HG02885 (cell line): ENCODE results near the gene SAMD11.
"Not testable (repeated sequence)": the region's sequence is repeated elsewhere in the genome, so short reads cannot be mapped to it uniquely, and the experiment has no call there.

Experiments used
- ATAC-seq: cut with Tn5 transposase; IDR thresholded peaks from one replicate; pipeline ENCODE4 v1.9.1; 2021; ENCODE audit warnings: mild to moderate bottlenecking; ENCODE audit not compliant: unreplicated experiment, poor library complexity

The SAMD11 gene

DNA sequence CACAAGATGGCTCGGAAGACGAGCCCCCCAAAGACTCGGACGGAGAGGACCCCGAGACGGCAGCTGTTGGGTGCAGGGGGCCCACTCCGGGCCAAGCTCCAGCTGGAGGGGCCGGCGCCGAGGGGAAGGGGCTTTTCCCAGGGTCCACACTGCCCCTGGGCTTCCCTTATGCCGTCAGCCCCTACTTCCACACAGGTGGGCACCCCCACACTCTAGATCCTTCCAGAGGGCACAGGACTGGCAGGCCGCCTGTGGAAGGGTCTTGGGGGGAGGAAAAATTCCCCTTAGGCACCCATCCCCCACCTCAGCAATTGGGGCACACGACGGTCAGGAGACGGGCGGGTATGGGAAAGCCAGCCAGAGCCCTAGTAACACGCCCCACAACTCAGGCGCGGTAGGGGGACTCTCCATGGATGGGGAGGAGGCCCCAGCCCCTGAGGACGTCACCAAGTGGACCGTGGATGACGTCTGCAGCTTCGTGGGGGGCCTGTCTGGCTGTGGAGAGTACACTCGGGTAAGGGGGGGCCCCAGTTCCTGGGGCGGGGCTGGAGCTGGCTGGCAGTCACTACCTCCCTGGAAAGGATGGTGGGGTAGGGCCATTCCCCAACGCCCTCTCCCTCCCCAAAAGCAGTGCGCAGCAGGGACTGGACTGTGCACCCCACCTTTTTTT, 19.3 kb downstream of the SAMD11 start:
- no peak for ATAC-seq

DNA sequence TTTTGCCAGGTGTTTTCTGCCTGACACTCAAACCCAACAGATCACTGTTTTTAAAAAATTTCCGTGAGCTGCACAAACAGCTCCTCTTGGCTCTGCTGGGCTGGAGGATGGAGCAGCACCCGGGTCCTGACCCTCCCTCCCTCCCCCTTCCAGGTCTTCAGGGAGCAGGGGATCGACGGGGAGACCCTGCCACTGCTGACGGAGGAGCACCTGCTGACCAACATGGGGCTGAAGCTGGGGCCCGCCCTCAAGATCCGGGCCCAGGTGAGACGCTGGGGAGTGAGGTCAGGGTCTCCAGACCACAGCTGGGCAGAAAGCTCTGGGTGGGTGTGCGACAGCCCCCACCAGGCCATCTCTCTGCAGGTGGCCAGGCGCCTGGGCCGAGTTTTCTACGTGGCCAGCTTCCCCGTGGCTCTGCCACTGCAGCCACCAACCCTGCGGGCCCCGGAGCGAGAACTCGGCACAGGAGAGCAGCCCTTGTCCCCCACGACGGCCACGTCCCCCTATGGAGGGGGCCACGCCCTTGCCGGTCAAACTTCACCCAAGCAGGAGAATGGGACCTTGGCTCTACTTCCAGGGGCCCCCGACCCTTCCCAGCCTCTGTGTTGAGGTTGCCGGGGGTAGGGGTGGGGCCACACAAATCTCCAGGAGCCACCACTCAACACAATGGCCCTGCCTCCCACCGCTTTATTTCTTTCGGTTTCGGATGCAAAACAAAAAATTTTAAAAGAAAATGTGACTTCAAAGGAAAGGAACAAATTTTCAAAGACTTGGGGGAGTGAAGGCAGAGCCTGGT, 20.0 kb downstream of the SAMD11 start:
- ATAC-seq: no peak

DNA sequence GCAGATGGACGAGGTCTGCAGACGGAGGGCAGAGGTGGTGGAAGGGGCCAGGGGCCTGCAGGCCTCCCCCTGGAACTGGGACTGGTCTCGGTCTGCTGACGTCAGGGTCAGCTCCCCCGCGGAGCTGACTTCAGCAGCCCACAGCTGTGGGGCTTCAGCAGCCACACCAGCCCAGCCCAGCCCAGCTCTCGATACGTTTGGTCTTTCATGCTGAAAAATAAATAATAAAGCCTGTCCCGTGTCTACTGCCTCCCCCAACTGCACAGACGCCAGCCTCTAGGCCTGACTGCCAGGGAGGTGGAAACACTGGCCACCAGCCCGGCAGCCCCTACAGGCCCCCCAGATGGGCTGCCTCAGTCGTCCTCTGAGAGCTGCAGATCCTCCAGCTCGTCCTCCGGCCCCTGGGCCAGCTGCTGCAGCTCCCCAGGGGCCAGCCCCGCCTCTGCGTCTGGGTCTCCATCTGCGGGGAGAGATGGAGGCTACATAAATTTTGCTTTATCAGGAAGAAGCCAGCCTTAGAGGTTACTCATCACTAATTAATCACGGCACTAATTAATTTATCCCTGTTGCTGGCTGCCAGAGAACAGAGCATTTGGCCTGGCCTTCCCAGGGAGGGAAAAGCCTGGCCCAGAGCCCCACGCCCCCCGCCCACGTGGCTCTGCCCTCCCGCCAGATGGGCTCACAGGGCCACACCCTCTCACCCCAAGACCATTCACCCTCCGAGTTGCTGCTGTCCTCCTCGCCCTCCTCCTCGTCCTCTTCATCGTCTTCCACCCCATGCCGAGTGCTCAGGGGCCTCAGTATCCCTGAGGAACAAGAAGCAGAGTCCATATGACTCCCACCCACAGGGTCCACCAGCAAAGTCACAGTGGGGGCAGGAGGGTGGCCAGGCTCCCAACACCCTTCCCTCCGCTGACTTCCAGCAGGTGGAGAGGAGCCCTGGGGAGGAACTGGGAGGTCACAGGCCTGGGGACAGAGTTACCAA, 20.9 kb downstream of the SAMD11 start:
- no peak for ATAC-seq

DNA sequence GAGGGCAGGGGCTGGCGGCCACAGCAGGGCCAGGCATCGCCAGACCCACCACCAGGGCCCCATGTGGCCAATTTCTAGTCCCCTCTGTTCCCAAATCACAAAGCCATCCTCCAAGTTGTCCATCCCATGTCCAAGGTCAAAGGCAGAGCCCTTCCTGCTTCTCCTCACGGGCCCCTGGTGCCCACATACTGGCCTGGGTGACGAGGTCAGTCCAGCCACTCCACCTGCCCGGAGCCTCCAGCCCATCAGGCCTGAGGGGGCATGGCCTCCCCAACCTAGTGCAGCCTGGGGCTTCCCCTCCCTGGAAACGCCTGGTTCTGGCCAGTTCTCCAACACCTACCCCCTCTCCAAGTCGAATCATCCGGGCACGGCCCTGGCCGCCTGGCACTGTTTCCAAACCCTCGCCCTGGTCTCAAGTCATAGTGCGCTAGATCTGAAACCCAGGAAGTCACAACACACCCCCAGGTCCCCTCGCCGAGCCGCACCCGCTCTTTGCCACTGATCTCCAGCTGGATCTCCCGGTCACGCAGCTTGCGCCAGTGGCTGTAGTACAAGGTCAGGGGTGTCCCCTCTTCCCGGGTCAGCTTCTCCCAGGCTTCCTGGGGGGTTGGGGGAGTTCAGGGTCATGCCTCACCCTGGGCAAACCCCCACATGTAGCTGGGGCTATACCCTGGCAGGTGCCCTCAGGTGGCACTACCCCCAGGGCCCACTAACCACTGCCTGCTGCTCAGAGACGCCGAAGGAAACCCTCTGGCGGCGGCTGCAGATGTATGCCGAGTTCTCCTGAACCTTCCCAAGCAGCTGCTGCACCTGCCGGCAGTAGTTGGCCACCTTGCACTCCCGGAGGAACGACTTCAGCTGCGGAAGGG, 22.2 kb downstream of the SAMD11 start:
- no peak for ATAC-seq

DNA sequence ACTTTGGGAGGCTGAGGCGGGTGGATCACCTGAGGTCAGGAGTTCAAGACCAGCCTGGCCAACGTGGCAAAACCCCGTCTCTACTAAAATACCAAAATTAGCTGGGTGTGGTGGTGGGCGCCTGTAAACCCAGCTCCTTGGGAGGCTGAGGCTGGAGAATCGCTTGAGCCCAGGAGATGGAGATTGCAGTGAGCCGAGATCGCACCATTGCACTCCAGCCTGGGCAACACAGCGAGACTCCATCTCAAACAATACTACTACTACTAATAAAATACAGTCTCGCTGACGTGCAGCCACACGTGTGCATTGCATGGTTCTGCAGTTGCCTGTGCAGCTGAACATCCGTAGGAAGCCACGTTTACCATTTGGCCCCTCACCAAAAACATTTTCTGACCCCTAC, 23.1 kb downstream of the SAMD11 start:
- not testable (repeated sequence) for ATAC-seq

DNA sequence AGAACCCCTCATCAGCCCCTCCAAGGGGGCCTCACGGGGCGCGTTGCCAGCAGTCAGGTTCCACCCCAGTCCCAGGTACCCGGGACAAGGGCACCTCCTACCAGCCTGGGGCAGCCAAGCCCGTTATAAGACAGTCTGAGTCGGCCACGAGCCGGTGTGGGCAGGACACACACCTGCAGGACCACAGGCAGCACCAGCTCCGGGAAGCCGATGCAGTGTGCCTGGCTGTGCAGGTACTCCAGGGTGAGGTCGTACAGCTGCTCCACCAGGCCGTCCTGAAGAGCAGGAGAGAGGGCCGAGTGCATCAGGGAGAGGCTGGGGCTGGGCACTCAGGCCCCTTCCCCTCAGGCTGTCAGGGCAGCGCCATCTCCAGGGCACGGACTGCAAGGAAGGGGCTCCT, 24.2 kb downstream of the SAMD11 start:
- ATAC-seq: no peak

DNA sequence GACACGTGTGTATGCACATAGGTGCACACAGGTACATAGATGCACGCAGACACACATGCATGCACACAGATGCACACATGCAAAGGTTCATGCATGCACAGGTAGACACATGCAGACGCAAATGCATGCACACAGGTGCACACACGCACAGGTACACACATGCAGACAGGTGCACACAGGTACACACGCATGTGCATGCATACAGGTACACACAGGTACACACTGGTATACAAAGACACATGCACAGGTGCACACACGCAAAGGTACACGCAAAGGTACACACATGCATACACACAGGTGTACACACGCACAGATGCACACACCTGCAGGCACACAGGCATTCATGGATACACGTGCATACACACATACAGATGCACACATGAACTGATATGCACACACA, 26.5 kb downstream of the SAMD11 start:
- ATAC-seq: no peak

DNA sequence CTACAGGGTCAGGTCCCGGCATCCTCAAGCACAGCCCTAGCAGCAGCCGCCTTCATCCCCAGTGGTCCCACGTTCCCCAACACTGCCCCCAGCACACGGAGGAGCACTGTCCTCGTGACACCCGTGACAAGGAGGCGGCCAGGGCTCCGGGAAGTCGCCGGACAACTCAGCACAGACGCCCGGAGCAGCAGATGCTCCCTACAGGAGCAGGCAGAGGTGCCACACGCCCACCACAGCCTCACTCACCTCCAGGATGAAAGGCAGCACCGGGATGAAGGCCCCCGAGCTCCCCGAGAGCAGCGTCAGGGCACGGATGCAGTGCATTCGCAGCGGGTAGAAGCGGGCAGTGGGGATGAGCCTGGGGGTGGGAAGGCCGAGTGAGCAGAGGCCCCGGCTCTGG, 27.2 kb downstream of the SAMD11 start:
- ATAC-seq: no peak

DNA sequence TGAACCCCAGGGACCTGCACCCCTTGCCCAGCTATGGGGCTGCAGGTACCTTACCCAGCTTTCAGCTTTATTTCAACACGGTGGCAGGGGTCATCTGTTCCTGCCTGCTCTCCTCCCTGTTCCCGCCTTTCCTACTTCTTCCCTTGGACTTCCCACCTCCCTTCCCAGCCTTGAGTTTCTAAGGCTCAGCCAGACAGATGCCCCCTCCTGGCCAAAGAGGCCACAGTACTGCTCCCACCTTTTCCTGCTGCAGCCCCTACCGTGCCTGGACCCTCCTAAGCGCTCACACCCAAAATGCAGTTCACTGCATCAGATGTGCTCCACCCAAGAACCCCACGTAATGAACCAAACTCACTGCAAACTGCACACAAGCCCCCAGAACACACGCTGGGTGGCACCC, 27.6 kb downstream of the SAMD11 start:
- ATAC-seq: no peak

DNA sequence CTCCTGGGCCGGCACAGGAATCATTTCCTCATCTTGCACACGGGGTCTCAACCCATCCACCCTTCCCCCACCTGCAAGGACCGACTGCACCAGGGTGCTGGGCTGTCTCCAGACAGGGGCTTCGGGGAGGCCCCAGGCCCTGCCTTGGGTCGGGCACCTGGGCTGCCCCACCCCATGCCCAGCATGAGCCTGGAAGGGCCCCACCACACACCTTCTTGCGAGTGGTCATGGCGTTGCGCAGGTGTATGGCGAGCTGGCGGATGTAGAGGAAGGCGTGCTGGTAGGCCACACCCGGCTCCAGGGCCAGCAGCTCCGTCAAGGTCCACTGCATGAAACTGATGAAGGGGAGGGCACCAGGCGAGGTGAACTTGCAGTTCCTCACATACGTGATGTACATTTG, 28.5 kb downstream of the SAMD11 start:
- no peak for ATAC-seq

DNA sequence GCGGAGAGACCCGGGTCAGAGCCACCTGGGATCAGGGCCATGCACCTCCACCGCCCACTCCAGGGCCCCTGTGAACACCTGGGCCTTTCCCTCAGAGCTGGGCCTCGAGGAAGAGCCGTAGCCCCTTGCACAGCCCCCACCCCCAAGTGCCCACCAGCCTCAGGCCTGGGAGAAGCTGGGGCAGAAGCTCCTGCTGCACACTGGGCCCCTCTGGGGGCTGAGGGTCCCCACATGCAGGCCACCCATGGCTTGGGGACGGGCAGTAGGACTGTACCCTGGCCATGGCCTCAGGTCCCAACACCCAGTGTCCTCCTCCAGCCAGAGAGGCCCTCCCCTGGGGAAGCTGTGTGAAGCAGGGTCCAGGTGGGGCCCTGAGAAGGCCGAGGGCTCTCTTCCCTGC, 28.9 kb downstream of the SAMD11 start:
- ATAC-seq: no peak

DNA sequence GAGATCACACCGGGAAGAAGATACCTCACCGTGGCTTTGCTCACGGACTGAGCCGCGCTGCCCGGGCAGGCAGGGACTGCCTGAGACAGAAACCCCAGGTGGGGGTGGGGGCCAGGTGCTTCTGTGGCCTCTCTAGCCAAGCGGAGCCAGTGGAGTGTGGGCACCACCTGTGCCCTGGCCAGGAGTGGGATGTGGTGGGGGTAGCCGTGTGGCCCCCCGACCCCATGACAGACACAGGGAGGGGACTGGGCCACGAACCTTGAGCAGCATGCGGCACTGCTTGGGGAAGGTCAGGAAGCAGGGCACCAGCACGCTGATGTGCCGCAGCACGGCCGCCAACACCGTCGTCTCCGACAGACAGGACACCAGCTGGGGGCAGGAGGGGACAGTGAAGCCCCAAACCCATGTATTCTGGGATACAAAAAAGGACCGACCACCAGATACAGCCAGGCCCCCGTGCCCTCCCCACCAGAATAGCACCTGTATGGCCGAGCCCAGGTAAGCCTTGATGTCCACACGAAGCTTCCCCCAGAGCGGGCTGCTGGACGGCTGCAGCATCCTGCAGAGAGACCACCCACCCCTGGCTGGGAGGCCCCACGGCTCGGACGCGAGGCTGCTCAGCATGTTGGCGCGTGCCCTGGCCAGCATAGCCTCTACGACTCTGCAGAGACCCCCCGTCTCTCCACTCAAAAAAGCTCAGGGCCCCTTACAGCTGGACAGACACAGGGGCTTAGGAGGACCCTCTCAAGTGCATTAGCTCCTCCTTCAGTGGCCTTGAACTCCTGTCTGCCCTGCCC, 30.0 kb downstream of the SAMD11 start:
- ATAC-seq: no peak

DNA sequence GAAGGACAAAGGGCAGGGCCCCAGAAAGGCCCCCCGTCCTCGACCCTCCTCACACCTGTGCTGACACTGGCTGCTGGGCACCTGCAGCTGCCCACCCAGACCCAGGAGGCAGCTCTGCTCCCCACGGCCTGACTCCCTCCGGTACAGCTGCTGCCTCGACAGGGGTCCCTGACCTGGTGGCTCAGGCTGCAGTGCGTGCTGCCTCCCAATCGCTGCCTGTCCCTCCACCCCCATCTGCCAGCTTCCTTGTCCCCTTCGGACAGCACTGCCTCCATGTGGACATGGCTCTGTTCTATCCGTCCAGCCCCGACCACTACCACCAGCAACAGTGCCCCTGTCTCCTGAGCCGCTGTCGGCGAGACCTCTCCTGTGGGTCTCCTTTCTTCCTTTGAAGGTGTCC, 31.2 kb downstream of the SAMD11 start:
- no peak for ATAC-seq

DNA sequence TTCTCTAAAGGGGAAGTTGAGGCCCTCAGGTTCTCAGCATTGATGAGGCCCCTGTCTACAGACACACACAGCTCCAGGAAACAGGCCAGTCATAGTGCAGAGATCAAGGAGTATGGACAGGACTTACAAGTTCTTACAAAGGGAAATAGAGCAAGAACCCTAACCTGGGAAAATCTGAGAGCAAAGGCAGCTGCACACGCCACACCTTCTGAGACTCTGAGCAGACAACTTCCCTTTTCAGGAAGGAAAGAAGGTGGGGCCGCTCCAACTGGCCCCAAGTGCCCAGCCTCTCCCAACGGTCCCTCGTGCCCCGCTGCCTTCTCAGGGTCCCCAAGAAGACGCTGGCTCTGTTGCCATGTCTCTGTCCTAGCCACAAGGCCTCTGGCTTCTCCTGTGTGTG, 31.8 kb downstream of the SAMD11 start:
- ATAC-seq: no peak

DNA sequence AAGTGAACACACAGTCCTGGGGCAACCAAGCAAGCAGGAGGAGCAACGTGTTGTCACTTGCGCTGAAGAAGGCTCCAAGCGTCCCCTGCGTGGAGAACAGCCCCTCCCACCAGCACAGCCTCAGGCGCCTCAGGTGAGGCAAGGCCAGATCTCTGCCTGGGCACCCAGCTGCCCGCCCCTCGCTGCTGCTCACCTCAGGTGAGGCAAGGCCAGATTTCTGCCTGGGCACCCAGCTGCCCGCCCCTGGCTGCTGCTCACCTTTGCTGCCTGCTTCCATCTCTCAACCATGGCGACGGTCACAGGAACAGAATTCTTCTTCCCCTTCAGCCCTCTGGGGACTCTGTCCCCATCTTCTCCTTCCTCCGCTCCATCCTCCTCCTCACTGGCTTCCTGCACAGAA, 32.9 kb downstream of the SAMD11 start:
- no peak for ATAC-seq

DNA sequence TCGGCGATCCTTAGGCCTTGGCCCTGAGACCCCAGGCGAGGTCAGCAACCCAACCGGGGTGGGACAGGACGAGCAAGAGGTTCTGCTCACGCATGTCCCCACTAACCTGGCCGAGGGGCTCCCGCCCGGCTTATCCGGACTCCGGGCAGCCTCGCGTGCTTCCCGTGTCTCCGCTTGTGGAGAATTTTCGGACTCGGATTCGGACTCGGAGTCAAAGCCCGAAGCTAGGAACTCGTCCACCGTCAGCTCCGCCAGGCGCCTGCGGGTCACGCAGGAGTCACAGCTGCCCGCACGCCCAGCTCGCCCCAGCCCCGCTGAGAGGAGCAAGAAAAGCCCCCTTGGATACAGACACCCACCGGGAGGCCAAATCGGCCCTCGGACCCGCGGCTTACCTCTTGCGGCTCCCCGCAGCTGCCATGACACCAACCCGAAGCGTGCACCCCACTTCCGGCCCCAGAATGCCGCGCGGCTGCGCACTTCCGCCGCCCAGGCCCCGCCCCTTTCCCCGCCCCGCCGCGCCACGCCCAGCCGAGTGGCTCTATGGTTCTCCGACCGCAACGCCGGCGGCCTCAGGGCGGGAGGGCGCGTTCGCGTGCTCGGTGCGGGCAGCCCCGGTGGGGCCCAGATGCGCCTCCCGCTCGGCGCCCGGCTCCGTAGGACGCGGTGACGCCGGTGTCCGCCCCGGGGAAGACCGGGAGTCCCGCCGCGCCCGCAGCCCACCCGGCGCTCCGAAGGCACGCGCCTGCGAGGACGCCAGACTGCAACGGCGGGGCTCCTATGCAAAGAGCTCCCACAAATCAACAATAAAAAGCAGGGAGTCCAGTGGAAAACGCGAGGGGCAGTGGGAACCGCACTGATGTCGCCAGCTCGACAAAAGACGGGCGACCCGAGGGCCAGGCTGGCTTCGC, 35.4 kb downstream of the SAMD11 start, which contains the start of gene NOC2L:
Gene NOC2L (minus strand): TSS at position 434 of the 908 bp plus-strand sequence. CDS start 16 bp downstream, at position 418.
- peak; percentile 73 for ATAC-seq

DNA sequence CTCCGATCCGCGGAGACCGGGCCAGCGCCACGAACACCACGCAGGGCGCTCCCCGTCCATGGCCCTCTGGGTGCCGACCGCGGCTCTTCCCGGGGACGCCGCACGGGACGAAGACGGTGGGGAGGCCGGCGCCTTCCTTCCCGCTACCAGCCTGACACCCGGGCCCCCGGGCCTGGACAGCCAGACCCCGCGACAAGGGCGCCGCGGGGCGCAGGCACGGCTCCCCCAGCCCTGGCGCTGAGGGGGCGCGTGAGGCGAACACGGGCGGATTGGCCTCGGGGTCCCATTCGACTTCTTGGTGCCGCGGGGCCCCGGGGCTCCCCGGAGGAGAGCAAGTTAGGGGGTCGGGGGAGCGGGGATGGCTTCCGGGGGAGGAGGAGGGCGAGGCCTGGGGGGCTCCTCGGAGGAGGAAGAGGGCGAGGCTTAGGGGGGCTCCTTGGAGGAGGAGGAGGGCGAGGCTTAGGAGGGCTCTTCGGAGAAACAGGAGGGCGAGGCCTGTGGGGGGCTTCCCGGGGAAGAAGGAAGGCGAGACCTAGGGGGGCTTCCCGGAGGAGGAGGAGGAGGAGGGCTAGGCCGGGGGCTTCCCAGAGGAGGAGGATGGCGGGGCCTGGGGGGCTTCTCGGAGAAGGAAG, 36.1 kb downstream of the SAMD11 start:
- ATAC-seq: no peak
